OCI-LY7 (cell line): ENCODE results near the gene ALK.

Experiments
- EZH2phosphoT487 ChIP-seq: fragments of 200-600 bp; sonication (generic); IDR thresholded peaks from 2 replicates; pipeline ENCODE4 v1.6.1; 2018; ENCODE audit warnings: low read depth, borderline replicate concordance, mild to moderate bottlenecking, mixed run types, antibody characterized with exemption, low read length, moderate library complexity, mixed read lengths
- TF ChIP-seq, protein P1 (sequence below): fragments of 200-600 bp; sonication (generic); conservative IDR thresholded peaks from 2 replicates; pipeline ENCODE4 v1.5.1; 2014; ENCODE audit warnings: mild to moderate bottlenecking, antibody characterized with exemption, low read length, moderate library complexity, mixed read lengths

DNA sequence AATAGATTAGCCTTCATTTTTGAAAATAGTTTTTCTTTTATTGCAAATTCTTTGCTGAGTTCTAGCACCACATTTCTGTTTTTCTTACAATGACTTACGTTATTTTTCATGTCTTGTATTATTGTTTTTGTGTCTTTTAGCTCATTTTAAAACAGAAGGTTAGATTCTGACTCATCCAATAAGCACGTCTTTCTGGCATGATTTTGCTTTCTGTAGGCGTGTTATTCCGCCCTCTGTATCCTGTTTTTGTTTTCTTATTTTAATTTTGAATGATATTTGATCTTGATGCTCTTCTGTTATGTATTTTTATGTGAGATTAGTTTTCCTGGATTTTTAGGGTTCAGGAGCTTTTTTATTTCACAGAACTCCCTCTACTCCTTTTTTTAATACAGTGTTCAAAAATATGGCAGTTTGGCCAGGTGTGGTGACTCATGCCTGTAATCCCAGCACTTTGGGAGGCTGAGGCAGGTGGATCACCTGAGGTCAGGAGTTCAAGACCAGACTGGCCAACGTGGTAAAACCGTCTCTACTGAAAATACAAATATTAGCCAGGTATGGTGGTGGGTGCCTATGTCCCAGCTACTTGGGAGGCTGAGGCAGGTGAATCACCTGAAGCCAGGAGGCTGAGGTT lies 661.1 kb downstream of the ALK start:
- TF ChIP-seq, protein P1, sequence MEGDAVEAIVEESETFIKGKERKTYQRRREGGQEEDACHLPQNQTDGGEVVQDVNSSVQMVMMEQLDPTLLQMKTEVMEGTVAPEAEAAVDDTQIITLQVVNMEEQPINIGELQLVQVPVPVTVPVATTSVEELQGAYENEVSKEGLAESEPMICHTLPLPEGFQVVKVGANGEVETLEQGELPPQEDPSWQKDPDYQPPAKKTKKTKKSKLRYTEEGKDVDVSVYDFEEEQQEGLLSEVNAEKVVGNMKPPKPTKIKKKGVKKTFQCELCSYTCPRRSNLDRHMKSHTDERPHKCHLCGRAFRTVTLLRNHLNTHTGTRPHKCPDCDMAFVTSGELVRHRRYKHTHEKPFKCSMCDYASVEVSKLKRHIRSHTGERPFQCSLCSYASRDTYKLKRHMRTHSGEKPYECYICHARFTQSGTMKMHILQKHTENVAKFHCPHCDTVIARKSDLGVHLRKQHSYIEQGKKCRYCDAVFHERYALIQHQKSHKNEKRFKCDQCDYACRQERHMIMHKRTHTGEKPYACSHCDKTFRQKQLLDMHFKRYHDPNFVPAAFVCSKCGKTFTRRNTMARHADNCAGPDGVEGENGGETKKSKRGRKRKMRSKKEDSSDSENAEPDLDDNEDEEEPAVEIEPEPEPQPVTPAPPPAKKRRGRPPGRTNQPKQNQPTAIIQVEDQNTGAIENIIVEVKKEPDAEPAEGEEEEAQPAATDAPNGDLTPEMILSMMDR = no peak
- no peak for TF ChIP-seq EZH2phosphoT487
